ENCODE results near the gene GPR160. TPM values are rescaled to one million over a fixed set of nuclear protein-coding genes. Genes with fewer than 3 reads are reported as not detected.

GPR160 gene
- total and polyA plus RNA-seq, 4 donors: 16.9 to 23.3 (median 20.7) TPM

GRCh38 chr3:170130532-170130931 lies 92.7 kb downstream of the GPR160 start:
- no peak overlapping the region for H3K9ac ChIP-seq (ENCODE audit: insufficient read depth in 1 of 2, low read length in 2 of 2)
- ATAC-seq (ENCODE audit: insufficient read depth, low FRiP score) (no peak), DNase-seq (no peak)
- H3K4me3 ChIP-seq: no peak overlapping the region
- TF ChIP-seq CTCF (IDR thresholded peaks at IDR 0.05; ENCODE audit: control extremely low read depth, extremely low read depth): no peak
- H3K36me3 ChIP-seq (ENCODE audit: control insufficient read depth in 4 of 4, insufficient read depth in 4 of 4, low read length in 4 of 4): peaks cover 9 to 29% (median 19%) of the 10 kb centered on the region in 4 donors
- H3K27me3 ChIP-seq (ENCODE audit: control insufficient read depth in 3 of 3, insufficient read depth in 3 of 3, low read length in 2 of 3): no peaks in the 10 kb centered on the region
- H3K9me3 ChIP-seq (ENCODE audit: control insufficient read depth in 4 of 4, insufficient read depth in 3 of 4, low read length in 3 of 4): peaks cover 0 to 2% (median 0%) of the 10 kb centered on the region in 4 donors
- H3K27ac ChIP-seq (ENCODE audit: low read depth in 1 of 2, low read length in 1 of 2): no peak overlapping the region
- H3K4me1 ChIP-seq (ENCODE audit: control insufficient read depth in 5 of 5, insufficient read depth in 5 of 5, low read length in 5 of 5): peaks cover 0 to 7% (median 0%) of the 10 kb centered on the region in 5 donors

- H3K27me3 ChIP-seq (ENCODE audit: control insufficient read depth in 3 of 3, insufficient read depth in 3 of 3, low read length in 2 of 3): no peaks in the 10 kb centered on the region
- H3K36me3 ChIP-seq (ENCODE audit: control insufficient read depth in 4 of 4, insufficient read depth in 4 of 4, low read length in 4 of 4): peaks cover 13 to 36% (median 19%) of the 10 kb centered on the region in 4 donors
- WGBS, 2 donors: 68 to 81% methylated on average over 2 of the region's 2 CpGs
- DNase-seq: no peak
- H3K9ac ChIP-seq (ENCODE audit: insufficient read depth in 1 of 2, low read length in 2 of 2): no peak overlapping the region
- peaks cover 0 to 7% (median 0%) of the 10 kb centered on the region in 5 donors for H3K4me1 ChIP-seq (ENCODE audit: control insufficient read depth in 5 of 5, insufficient read depth in 5 of 5, low read length in 5 of 5)
- H3K9me3 ChIP-seq (ENCODE audit: control insufficient read depth in 4 of 4, insufficient read depth in 3 of 4, low read length in 3 of 4): peaks cover 0 to 2% (median 0%) of the 10 kb centered on the region in 4 donors
- no peak overlapping the region for H3K27ac ChIP-seq (ENCODE audit: low read depth in 1 of 2, low read length in 1 of 2)
- ATAC-seq (ENCODE audit: insufficient read depth, low FRiP score): no peak
- TF ChIP-seq CTCF (IDR thresholded peaks at IDR 0.05; ENCODE audit: control extremely low read depth, extremely low read depth): no peak
- no peak overlapping the region for H3K4me3 ChIP-seq
Measured at GRCh38 chr3:170132335-170132734, 94.5 kb downstream of the GPR160 start.

Small RNA genes within 50 kb of the gene (small RNA-seq; reads per million reads assigned to genes)
- not detected for gene RNU4-38P (ENCODE audit: low replicate concordance)

Other genes starting within 250 kb of the GPR160 start
- under 1 TPM in 1 of 2 donors, not detected in 1; 0.09 TPM for gene LRRIQ4, start 225.1 kb upstream of the GPR160 start, total RNA-seq
- gene LRRIQ4, start 225.1 kb upstream of the GPR160 start, polyA plus RNA-seq: under 1 TPM in 1 of 2 donors, not detected in 1; 0.03 TPM
- gene LRRC34, start 225.1 kb upstream of the GPR160 start, total RNA-seq: 10 to 100 TPM in 1 of 2 donors, 1 to 10 TPM in 1; 9.1 to 17.5 TPM
- 1 to 10 TPM; 2.9 to 4.6 TPM for gene LRRC34, start 225.1 kb upstream of the GPR160 start, polyA plus RNA-seq
- gene LRRC31, start 168.1 kb upstream of the GPR160 start, total RNA-seq: under 1 TPM; 0.14 to 0.43 TPM
- gene LRRC31, start 168.1 kb upstream of the GPR160 start, polyA plus RNA-seq: 1 to 10 TPM in 1 of 2 donors, under 1 TPM in 1; 0.08 to 1.0 TPM
- not detected for gene SAMD7, start 126.4 kb upstream of the GPR160 start, total RNA-seq
- gene SAMD7, start 126.4 kb upstream of the GPR160 start, polyA plus RNA-seq: not detected
- gene SEC62, start 71.2 kb upstream of the GPR160 start, total RNA-seq: 10 to 100 TPM; 69.9 to 96.5 TPM
- 10 to 100 TPM; 55.2 to 55.5 TPM for gene SEC62, start 71.2 kb upstream of the GPR160 start, polyA plus RNA-seq
- 100 to 1,000 TPM in 1 of 2 donors, 10 to 100 TPM in 1; 52.6 to 110 TPM for gene PHC3, start 143.7 kb downstream of the GPR160 start, total RNA-seq
- 1 to 10 TPM; 7.6 to 9.7 TPM for gene PHC3, start 143.7 kb downstream of the GPR160 start, polyA plus RNA-seq
- gene PRKCI, start 184.4 kb downstream of the GPR160 start, total RNA-seq: 100 to 1,000 TPM in 1 of 2 donors, 10 to 100 TPM in 1; 39.4 to 181 TPM
- 10 to 100 TPM; 18.7 to 31.1 TPM for gene PRKCI, start 184.4 kb downstream of the GPR160 start, polyA plus RNA-seq